ENCODE data around the gene GPATCH11.

Gene GPATCH11

GRCh38 chr2:37083873-37084794 is at the start of gene GPATCH11, which contains the start of gene HEATR5B:
Gene GPATCH11 (plus strand): TSS chr2:37084518. CDS start chr2:37088382, 3,864 bp downstream.
Gene HEATR5B (minus strand): TSS chr2:37084372. CDS start chr2:37083414, 958 bp downstream.
- peak; percentile 99 for DNase-seq (ENCODE audit: low spot score)

DNA sequence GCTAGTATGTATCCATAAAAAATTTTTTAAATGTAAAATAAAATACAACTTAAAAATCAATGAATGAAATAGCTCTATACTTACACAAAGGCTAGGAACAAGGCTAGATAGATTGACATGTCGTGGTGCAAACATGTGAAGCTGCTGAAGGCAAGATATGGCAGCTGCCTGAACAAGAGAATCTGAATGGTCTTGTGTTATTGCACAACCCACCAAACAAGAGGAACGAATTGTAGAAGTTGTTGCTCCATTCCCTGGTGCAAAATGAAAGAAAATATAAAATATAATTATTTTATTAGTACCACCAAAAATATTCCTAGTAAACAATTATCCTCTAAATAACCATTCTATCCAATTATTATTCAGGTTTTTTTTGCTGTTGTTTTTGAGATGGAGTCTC is 46.5 kb upstream of the GPATCH11 start:
- no peak for DNase-seq (ENCODE audit: low spot score)

DNA sequence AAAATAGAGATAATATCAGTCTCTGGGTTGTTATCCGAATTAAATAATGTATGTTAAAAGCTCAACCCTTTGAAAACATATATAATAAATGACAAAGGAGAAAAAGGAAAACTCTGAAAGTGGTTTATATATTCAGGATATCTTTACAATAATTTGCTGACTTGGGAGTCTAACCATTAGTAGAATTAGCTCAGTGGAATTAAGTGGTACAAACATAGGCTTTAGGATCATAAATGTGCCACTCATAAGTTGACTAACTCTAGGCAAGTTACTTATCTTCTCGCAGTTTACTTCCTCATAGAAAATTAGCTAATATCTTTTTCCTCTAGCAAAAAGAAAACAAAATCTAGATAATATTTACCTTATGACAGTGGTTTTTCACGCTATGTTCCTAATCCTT is 44.7 kb upstream of the GPATCH11 start:
- DNase-seq (ENCODE audit: low spot score): no peak

DNA sequence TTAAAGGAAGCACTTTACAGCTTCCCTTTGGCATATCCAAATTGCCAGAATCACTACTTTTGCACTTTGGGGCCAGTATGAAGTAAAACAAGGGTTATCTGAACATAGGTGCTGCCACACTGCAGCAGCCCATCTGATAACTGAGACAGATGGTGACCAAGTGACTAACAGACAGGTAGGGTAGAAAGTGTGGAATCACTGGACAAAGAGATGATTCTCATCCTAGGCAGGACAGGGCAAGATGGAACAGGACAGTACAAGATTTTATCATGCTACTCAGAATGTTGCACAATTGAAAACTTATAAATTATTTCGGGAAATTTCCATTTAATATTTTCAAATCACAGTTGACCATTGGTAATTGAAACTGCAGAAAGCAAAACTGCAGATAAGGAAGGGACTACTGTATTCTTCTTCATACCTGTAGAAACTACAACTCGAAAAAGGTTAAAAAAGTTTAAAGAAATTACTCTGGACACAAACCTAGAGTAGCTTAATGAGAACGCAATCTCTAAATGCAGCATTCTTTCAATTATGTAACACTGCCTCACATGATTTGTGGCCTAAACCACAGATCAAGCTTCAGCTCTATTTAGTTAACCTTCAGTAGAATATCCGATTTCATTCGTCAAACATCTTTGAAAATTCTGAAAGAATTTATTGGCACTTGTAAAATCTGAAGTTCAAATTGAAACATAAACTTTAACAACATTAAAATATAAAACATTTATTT is 31.6 kb upstream of the GPATCH11 start:
- no peak for DNase-seq (ENCODE audit: low spot score)

DNA sequence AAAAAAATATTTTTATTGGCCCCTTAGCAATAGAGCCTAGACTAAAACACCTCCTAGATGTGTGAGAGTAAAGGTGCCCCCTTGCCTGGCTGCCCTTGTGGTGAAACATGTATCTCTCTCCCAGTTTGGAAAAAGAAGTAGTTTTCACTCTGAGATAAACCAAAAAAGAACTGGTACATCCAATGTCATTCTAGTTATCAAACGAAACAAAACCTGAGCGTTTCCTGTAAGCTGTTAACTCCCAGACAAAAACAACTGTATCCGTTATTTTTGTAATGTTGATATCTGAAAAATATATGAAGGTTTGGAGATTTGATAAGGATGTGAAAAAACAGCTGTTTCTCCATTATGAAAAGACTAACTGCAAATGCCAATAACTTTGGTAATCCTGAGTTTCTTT is 24.5 kb upstream of the GPATCH11 start:
- DNase-seq (ENCODE audit: low spot score): no peak

DNA sequence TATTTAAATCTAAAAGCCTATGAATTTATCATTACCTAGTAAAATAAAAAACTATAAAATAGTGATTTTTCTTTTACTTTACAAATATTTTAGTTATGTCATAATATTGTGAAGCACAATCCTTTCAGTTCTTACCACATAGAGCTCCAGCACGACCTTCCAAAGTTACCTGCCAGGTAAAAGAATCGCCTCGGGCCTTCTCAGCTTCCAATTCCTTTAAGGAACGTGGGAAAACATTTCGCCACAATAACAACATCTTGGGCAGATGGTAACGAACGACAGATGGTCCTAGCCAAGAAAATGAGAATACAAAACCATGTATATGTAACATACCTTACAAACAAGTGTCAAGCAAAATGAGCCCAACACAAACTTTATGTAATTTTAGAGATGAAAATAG is 23.9 kb upstream of the GPATCH11 start:
- DNase-seq (ENCODE audit: low spot score): no peak

DNA sequence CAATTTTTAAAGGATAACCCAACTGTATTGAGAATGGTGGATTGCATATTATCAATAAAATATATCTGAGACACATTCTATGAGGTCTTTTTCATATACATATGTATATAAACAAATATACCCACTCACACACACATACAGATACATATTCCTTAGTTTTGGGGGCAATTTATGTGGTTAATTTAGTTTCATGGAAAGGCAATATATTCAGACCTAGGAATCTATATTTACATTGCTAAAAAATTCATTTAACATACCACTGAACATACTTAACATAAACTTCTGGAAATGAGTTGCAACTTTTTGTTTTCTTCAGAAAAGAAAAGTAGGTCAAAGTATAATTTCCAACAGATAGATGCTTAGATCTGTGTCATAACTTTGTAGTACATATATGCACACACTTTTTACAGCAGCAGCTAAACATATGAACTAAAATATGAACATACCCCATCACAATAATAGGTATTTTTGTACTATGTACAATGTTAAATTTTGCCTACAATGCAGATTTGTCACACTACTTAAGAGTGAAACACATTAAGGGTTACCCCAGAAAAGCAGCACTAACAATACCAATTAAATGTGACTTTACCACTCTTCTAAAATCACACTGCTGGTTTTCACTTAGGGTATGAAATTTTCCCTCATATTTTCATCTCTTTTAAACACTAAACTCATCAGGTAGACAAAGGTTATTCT is 23.2 kb upstream of the GPATCH11 start:
- DNase-seq (ENCODE audit: low spot score): no peak

DNA sequence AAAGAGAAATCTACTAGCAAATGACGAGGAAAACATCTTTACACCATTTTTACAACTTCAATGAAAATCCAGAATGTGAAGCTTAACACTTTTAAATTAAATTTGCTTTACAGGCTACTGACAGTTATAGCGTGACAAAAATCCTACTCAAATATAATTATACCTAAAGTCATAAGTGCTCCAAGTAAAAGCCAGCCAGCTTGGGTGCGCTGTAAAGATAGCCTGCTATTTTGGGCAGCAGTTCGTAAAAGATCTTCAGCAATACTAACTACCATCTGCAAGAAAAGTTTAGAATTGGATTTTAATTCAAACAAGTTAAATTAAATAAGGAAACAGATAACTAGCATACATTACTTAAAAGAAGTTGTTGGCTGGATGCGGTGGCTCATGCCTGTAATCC is 22.5 kb upstream of the GPATCH11 start:
- no peak for DNase-seq (ENCODE audit: low spot score)

DNA sequence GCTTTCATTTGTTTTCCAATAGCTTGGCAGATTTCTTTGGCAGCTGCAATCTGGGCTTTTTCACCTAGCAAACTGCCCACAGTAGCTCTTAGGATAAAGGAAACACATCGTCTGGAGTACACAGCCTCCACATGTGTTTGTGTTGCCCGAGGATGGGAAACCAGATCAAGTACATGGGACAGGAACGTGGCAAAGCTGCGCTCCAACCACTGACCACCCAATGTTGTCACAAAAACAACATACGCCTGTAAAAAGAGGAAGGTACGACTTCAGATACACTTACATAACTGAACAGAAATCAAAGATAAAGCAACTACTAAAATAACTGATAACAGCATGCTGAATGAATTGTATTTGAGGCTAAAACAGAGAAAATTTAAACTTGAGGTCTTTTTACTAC is 15.6 kb upstream of the GPATCH11 start:
- DNase-seq (ENCODE audit: low spot score): peak; percentile 52

- DNase-seq (ENCODE audit: low spot score): no peak
These were observed 13.4 kb upstream of the GPATCH11 start for GRCh38 chr2:37070931-37071330.

DNA sequence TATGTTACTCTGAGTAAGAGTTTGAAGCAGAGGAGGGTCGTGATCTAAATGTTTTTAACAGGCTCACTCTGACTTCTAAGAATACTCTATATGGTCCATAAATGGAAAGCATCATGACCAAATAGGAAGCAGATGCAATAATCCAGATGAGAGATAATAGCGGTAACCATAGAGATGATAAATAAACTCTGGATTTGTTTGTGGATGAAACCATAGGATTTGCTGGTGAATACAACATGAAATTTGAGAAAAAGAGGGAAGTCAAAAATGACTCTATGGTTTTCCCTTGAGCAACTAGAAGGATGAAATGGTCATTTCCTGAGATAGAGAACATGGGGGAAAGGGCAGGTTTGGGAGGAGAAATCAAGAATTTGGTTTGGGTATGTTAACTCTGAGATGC is 4.1 kb upstream of the GPATCH11 start:
- no peak for DNase-seq (ENCODE audit: low spot score)

DNA sequence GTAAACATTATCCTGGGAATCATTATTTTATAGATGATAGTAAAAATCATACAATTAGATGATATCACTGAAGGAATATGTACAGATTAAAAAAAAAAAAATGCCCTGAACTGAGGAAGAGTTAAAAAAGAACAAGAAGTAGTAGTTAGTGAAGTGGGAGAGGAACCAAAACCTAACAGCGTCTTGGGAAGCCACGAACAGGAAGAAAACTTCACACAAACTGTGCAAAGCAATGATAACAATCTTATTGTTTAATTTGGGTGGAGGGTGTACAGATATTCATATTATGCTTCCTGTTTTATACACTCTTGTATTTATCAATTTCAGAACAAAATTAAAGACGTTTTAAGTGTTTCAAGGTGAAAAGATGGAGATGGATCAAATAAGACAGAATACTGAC is 3.6 kb upstream of the GPATCH11 start:
- peak; percentile 36 for DNase-seq (ENCODE audit: low spot score)

- DNase-seq (ENCODE audit: low spot score): no peak
These were observed 479 bp downstream of the GPATCH11 start for GRCh38 chr2:37084797-37085196.

- no peak for DNase-seq (ENCODE audit: low spot score)
These were observed 1.4 kb downstream of the GPATCH11 start for GRCh38 chr2:37085731-37086147.

- peak; percentile 20 for DNase-seq (ENCODE audit: low spot score)
These were observed 5.7 kb downstream of the GPATCH11 start for GRCh38 chr2:37090019-37090477.

- DNase-seq (ENCODE audit: low spot score): no peak
These were observed 7.6 kb downstream of the GPATCH11 start for GRCh38 chr2:37091873-37092272.

- DNase-seq (ENCODE audit: low spot score): no peak
These were observed 12.2 kb downstream of the GPATCH11 start for GRCh38 chr2:37096568-37096967.

DNA sequence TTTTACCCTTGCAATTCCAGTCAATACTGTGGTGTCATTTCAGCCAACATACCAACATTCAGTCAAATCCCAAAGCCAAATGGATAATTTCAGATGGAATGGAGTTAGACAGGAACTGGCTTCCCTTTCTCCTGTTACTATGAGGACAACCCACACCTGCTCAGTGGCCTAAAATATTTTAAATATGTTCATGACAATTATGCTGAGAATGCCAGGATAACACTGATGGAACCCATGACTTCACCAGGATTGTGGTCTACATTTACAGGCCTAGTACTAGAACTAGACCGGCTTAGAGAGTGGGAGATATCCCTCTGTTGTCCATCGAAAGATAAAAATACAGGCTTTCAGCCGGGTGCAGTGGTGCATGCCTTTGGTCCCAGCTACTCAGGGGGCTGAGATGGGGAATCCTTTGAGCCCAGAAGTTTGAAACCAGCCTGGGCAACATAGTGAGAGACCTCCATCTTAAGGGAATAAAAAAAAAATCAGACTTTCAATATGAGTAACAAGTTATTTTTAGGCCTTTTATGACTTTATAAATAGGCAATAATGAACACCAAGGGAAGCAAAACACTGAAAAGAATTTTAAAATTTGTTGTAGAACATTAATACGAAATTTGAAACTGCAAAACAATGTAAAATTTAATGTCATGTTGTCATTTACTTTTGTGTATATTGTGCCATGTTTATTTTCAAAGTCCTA is 14.2 kb downstream of the GPATCH11 start:
- DNase-seq (ENCODE audit: low spot score): no peak

DNA sequence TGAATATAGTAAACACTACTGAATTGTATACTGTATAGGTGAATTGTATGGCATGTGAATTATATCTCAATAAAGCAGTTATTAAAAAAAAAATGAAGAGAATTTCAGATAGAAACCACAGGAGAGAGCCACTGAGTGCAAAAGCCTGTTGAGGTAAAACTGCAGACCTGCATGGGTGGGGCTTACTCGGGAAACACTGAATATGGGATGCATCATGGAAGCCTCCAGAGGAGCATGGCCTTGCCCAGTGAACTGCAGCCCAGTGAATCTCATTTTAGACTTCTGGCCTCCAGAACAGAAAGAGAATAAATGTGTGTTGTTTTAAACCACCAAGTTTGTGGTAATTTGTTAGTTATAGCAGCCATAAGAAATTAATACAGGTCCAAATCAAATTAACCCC is 15.7 kb downstream of the GPATCH11 start:
- DNase-seq (ENCODE audit: low spot score): no peak

DNA sequence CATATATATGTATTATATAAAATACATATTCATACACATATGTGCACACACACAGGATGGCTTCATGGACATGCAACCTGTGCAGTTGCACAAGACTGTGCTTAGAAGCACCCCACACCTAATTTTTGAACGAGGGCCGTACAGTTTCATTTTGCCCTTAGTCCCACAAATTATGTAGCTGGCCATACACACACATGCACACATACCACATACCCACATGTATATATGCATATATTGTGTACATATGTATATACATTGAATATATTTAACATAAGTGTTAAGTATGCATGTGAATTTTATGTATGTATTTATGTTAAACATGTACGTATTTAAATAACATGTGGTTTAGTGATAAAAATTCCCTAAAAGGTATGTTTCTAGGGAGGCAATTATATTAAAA is 18.3 kb downstream of the GPATCH11 start:
- DNase-seq (ENCODE audit: low spot score): no peak

- DNase-seq (ENCODE audit: low spot score): no peak
These were observed 19.9 kb downstream of the GPATCH11 start for GRCh38 chr2:37104178-37104577.

DNA sequence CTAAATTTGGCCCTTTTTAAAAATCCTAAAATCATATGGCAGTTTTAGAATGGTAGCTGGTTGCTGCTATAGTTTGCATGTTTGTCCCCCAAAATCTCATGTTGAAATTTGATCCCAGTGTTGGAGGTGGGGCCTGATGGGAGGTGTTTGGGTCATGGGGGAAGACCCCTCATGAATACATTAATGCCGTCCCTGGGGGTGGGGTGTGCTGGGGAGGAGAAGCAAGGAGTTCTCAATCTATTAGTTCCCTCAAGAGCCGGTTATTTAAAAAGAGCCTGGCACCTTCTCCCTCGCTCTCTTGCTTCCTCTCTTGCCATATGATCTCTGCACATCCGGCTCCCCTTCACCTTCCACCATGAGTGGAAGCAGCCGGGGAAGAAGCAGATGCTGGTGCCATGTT is 20.8 kb downstream of the GPATCH11 start:
- DNase-seq (ENCODE audit: low spot score): no peak
